Natural killer cell (primary cell): ENCODE data around the gene GLIS2. TPM values are rescaled to one million over a fixed set of nuclear protein-coding genes. Genes with fewer than 3 reads are reported as not detected.
A peak's percentile ranks its signal among the peaks of the same experiment; 100 is the strongest.

Experiments used
- ATAC-seq, 3 donors: fragments of 150-1000 bp in 2 of 3; fragments of 200-7000 bp in 1 of 3; cut with Tn5 transposase; 1 replicate in 1 of 3; 2 replicates in 2 of 3; pipeline ENCODE4 v1.10.0; 2021; ENCODE audit warnings: mild to moderate bottlenecking in 2 of 3, moderate library complexity in 2 of 3
- DNase-seq, 2 donors: peaks; one replicate each; pipeline versions ENCODE4 v3.0.0 to v3.0.0-alpha.2; 2013 to 2021; ENCODE audit warnings: mixed read lengths in 1 of 2
- H3K27ac ChIP-seq: one replicate; pipeline ENCODE4 v1.5.1; 2013; ENCODE audit warnings: mild to moderate bottlenecking, low read length
- H3K27me3 ChIP-seq: one replicate; pipeline ENCODE4 v1.6.1; 2013; ENCODE audit warnings: low read length; ENCODE audit not compliant: control insufficient read depth, insufficient read depth
- H3K36me3 ChIP-seq: one replicate; pipeline ENCODE4 v1.6.1; 2013; ENCODE audit warnings: low read length; ENCODE audit not compliant: control insufficient read depth, insufficient read depth
- H3K4me1 ChIP-seq: one replicate; pipeline ENCODE4 v1.6.1; 2013; ENCODE audit warnings: low read length; ENCODE audit not compliant: control insufficient read depth, insufficient read depth
- H3K4me3 ChIP-seq: one replicate; pipeline ENCODE4 v1.5.1; 2013; ENCODE audit warnings: low read length
- H3K9me3 ChIP-seq: one replicate; pipeline ENCODE4 v1.6.1; 2013; ENCODE audit warnings: low read length; ENCODE audit not compliant: control insufficient read depth, insufficient read depth
- H3K27ac Mint-ChIP-seq, 2 donors: one replicate each; pipeline ENCODE4 v1.8.0; 2022; ENCODE audit warnings: mild to moderate bottlenecking in 2 of 2, mixed read lengths in 2 of 2, moderate library complexity in 1 of 2
- H3K27me3 Mint-ChIP-seq, 2 donors: one replicate each; pipeline ENCODE4 v1.8.0; 2022; ENCODE audit warnings: low read depth in 2 of 2, mixed read lengths in 2 of 2
- H3K36me3 Mint-ChIP-seq: one replicate; pipeline ENCODE4 v1.8.0; 2022; ENCODE audit warnings: mixed read lengths
- H3K4me1 Mint-ChIP-seq, 2 donors: one replicate each; pipeline ENCODE4 v1.8.0; 2022; ENCODE audit warnings: mixed read lengths in 2 of 2
- H3K4me3 Mint-ChIP-seq: one replicate; pipeline ENCODE4 v1.8.0; 2022; ENCODE audit warnings: mild to moderate bottlenecking, moderate library complexity, mixed read lengths
- H3K9me3 Mint-ChIP-seq, 2 donors: one replicate each; pipeline ENCODE4 v1.8.0; 2022; ENCODE audit warnings: mixed read lengths in 2 of 2
- CTCF ChIP-seq: fragments of 200-600 bp; IDR thresholded peaks from one replicate; pipeline ENCODE4 v1.8.0; 2022; ENCODE audit warnings: antibody characterized with exemption
- WGBS: methylation state at CpG from one replicate; pipeline ENCODE4 v1.1.7; 2013; ENCODE audit warnings: missing lambda C conversion rate; ENCODE audit not compliant: insufficient coverage; 5-methylcytosine and 5-hydroxymethylcytosine counted together
- intact Hi-C: fragments of 100-400 bp; cut with micrococcal nuclease; formaldehyde crosslinking; loops from one replicate; pipeline ENCODE4 v1.14.2; 2022
- total RNA-seq, 4 donors: library from RNA; stranded (reverse); fragments of 120-200 nt in 1 of 4; gene quantifications; one replicate each; pipeline versions ENCODE4 v1.2.3 to v1.2.4, GENCODE V29; 2013 to 2022

Gene GLIS2
- total RNA-seq, 3 donors from 2014 or later (not counting 1 experiment from before 2014, with no cell fraction given) = 0.05 to 0.35 TPM; not detected in 1

GRCh38 chr16:4317532-4318450 lies 1.9 kb downstream of the GLIS2 start:
- no peaks in the 10 kb centered on the region for H3K9me3 ChIP-seq
- DNase-seq (no peak), ATAC-seq (no peak)
- Mint-ChIP-seq H3K9me3 (no peaks in the 10 kb centered on the region), H3K4me3 (peak overlapping the region; percentile 31), H3K27ac (peak overlapping the region in 1 of 2 donors; percentile 48), H3K36me3 (no peaks in the 10 kb centered on the region), H3K4me1 (peaks cover 11 to 22% of the 10 kb centered on the region in 2 donors), H3K27me3 (peaks cover 11 to 15% of the 10 kb centered on the region in 2 donors)
- no peak for TF ChIP-seq CTCF
- H3K4me1 ChIP-seq = peaks cover 35% of the 10 kb centered on the region
- WGBS = 90% methylated on average over 11 of the region's 12 CpGs
- H3K27ac ChIP-seq = no peak overlapping the region
- intact Hi-C loops = no loop called here
- H3K27me3 ChIP-seq = peaks cover 17% of the 10 kb centered on the region
- H3K4me3 ChIP-seq = no peak overlapping the region
- no peaks in the 10 kb centered on the region for H3K36me3 ChIP-seq

GRCh38 chr16:4318451-4318910 lies 2.6 kb downstream of the GLIS2 start:
- no peaks in the 10 kb centered on the region for H3K36me3 Mint-ChIP-seq
- no peak for ATAC-seq
- H3K4me1 Mint-ChIP-seq = peaks cover 11 to 22% of the 10 kb centered on the region in 2 donors
- no peaks in the 10 kb centered on the region for H3K36me3 ChIP-seq
- H3K27ac ChIP-seq = no peak overlapping the region
- H3K4me1 ChIP-seq = peaks cover 32% of the 10 kb centered on the region
- no peak overlapping the region for H3K27ac Mint-ChIP-seq
- H3K27me3 Mint-ChIP-seq = peaks cover 11 to 15% of the 10 kb centered on the region in 2 donors
- 96% methylated on average over 11 of the region's 13 CpGs for WGBS
- intact Hi-C loops = no loop called here
- H3K4me3 ChIP-seq = no peak overlapping the region
- DNase-seq = no peak
- H3K9me3 ChIP-seq = no peaks in the 10 kb centered on the region
- no peaks in the 10 kb centered on the region for H3K9me3 Mint-ChIP-seq
- H3K27me3 ChIP-seq = peaks cover 13% of the 10 kb centered on the region
- no peak overlapping the region for H3K4me3 Mint-ChIP-seq
- TF ChIP-seq CTCF = no peak

- Mint-ChIP-seq H3K27ac (no peak overlapping the region), H3K36me3 (no peaks in the 10 kb centered on the region), H3K4me3 (peak overlapping the region; percentile 17), H3K9me3 (no peaks in the 10 kb centered on the region), H3K27me3 (peaks cover 10 to 15% of the 10 kb centered on the region in 2 donors), H3K4me1 (peaks cover 11 to 20% of the 10 kb centered on the region in 2 donors)
- 90% methylated on average over 5 of the region's 5 CpGs for WGBS
- Histone ChIP-seq H3K27me3 (peaks cover 11% of the 10 kb centered on the region), H3K36me3 (no peaks in the 10 kb centered on the region), H3K27ac (no peak overlapping the region), H3K4me1 (peaks cover 28% of the 10 kb centered on the region), H3K9me3 (no peaks in the 10 kb centered on the region), H3K4me3 (no peak overlapping the region)
- DNase-seq (no peak), ATAC-seq (no peak)
- no peak for TF ChIP-seq CTCF
- intact Hi-C loops = no loop called here
These were observed 3.1 kb downstream of the GLIS2 start for GRCh38 chr16:4318967-4319366.
